Cerebellar nuclear complex (tissue), 1 donor: ENCODE data around the gene PPP1R9B.
A peak's percentile ranks its signal among the peaks of the same experiment; 100 is the strongest.

Source experiments
- DNase-seq, 2 experiments: peaks; one replicate each; lab custom pipeline; 2025; lab: John Stamatoyannopoulos, UW

PPP1R9B gene

DNA sequence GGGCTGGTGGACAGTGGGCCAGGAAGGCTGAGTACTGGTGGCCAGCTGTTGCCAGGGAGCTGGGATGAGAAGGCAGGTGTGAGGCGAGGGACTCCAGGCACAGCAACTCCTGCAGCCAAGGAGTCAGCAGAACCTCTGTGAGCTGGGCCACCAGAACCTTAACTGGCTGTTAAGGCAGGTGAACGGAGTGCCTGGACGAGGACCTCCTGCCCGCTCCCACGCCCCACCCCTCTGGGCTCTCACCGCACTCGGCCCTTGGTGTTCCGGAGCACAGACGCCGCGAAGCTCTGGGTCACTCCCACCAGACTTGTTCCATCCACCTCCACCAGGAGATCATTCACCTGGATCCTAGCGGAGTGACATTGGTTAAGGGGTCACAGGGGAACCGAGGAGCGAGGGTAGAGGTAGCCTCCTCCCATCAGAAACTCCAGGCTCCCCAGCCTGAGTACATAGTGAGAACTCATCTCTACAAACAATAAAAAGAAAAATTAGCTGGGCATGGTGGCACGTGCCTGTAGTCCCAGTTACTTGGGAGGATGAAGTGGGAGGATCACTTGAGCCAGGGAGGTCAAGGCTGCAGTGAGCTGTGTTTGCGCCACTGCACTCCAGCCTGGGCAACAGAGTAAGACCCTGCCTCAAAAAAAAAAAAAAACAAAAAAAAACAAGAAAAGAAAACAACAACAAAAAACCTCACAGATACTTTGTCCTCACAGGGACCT is 9.3 kb downstream of the PPP1R9B start:
- no peak for DNase-seq

DNA sequence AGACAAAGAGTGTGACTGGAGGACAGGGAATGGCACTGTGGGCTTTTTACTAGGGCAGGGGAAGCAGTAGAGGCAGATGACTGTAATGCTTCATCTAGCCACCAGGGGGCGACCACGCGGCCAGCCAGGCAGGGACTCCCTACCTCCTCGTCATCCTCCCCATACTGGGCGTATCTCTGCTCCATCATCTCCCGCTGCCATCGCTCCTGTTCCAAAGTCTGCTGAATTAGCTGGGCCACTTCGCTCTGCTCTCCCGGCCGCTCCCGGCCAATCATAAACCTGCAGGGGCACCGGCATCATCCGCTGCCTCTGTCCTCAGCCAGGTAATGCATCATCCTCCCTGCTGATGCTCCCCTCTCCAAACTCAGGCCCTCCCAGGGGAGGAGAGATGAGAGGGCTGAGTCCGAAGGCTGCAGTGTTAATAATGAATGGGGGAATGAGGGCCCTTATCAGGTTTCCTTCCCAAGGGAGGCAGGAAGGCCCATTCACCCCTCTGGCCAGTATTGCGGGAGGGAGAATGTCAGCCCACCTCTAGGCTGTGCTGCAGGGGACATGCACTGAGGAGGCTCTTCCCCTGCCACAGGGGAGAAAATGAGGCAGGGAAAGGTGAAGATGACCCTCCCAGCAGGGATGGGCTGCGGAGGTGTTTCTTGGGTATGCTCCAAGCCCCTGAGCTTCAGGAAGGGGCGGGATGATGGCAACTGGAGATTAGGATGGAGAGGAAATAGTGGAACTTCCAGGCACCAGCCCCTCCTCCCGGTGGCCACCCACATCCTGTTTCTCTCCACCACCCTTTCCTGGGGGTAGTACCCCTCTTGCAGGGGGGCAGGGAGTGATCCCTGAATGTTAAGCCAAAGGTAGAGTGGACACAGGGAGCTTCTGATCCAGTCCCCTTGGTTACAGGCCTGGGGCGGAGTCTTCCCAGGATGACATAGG is 10.3 kb downstream of the PPP1R9B start:
- peak; percentile 34 to 70 for DNase-seq

DNA sequence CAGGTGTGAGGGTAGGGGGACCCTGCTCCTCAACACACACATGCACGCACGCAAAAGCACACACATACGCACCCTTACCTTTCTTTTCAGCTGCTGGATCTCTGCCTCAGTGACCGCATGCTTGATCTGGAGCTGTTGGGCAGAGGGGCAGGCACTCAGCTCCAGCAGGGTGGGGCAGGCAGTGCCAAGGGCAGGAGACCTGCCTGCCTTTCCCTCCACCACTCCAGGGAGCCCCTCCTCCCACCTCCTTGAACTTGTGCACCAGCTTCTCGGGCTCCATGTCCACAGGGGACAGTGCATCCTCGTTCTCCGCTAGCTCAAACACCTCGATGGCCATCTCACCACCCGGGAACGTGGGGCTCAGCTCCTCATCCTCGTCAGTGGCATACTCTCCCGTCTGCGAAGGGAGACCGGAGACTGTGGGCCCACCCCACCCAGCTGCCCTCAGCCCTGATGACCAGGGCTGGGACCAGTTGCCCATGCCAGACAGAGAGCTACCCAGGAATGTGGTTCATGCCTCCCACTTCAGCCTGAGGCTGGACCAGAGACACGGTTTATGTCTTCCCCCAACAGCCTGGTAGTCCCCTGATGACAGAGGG is 11.2 kb downstream of the PPP1R9B start:
- DNase-seq, result no peak

DNA sequence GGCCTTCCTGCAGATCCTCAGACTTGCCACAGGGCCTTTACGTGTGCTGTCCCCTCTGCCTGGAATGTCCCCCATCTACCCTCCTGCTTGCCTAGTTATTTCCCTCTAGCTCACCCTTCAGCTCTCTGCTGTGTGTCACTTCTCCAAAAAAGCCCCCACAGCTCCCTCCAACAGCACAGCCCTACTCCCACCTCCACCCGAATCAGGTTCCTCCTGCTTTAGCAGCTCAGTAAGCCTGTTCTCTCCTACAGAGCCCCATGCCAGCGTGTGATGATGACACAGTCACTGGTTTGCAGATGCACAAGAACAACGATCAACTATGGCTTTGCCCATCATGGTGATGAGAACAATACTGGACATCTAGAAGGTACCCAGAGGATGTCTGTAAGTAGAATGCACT is 13.4 kb downstream of the PPP1R9B start:
- DNase-seq, result no peak

DNA sequence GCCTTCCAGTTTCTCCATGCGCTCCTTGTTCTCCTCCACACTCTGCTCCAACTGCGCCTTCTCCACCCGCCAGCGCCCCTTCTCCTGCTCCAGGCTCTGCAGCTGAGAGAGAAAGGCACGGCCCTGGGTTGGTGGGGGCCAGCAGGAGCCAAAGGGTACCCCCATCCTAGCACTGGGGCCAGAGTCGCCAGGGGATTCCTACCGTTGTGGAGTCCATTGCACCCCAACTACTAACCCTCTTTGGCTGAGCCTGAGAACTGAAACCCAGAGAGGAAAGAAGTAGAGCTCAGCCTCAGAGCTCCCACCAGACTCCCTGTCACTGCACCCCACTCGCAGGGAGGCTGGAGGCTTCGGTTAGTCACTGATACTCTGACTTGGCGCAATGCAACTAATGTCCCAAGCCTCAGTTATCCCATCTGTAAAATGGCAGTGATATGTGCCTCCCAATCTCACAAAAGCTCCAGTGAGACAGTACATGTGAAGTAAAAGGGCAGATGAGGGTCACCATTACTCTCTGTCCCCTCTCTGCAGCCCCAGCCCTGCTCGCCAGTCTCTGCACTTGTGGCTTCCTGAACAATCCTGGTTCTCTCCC is 14.3 kb downstream of the PPP1R9B start:
- DNase-seq, result no peak

GRCh38 chr17:50135316-50136095 is 15.0 kb downstream of the PPP1R9B start:
- no peak for DNase-seq

DNA sequence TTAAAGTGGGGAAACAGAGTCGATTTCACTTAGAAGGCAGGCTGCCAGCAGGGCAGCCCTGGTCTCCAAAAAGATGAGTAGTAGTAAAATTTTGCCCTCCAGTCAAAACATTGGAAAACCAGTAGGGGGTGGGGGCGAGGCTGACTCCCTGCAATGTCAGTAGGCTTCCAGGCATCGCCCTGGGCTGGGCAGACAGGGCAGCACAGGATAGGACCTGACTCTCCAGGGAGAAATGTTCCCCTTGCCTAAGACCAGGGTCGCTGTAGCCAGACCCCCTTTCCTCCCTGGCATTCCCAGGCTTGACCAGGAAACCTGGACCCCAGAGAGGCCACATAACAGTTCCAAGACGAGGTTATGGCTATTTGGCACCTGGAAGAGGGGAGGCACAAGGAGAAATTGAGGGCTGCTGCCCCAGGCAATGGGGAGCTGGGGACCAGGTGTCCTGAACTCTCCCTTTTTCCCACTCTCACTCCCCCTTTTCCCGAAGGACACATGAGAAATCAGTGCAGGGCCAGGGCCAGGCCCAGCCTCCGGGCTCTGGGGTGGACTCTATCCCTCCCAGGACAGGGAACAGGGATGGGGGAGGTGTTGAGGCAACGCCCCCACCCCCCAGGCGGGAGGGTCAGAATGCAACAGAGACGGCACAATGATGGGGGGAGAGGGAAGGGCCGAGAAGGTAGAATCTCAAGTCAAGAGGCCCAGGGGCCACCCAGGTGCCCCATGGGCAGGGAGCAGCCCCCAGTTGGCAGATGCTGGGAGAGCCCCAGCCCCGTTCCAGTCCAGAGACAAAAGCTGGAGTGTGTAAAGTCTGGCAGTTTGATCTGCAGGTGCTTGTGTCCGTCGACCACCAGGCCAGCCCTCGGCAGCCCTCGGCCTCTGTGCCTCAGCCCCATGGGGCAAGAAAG is 16.0 kb downstream of the PPP1R9B start:
- no peak for DNase-seq

- DNase-seq, result no peak
These were observed 16.7 kb downstream of the PPP1R9B start for GRCh38 chr17:50133769-50134099.

- no peak for DNase-seq
These were observed 17.3 kb downstream of the PPP1R9B start for GRCh38 chr17:50133028-50133768.

- no peak for DNase-seq
These were observed 18.2 kb downstream of the PPP1R9B start for GRCh38 chr17:50132104-50132794.

- peak in 1 of 2 experiments; percentile 26 for DNase-seq
These were observed 19.7 kb downstream of the PPP1R9B start for GRCh38 chr17:50130559-50131305.

- DNase-seq, result no peak
These were observed 20.5 kb downstream of the PPP1R9B start, which contains the start of gene SAMD14 for GRCh38 chr17:50129728-50130558. SAMD14 (minus strand) TSS chr17:50130160; CDS start chr17:50124959, 5,201 bp downstream.

GRCh38 chr17:50129353-50129727 is 21.1 kb downstream of the PPP1R9B start:
- DNase-seq, result no peak

GRCh38 chr17:50128441-50129352 is 21.8 kb downstream of the PPP1R9B start:
- DNase-seq, result no peak

DNA sequence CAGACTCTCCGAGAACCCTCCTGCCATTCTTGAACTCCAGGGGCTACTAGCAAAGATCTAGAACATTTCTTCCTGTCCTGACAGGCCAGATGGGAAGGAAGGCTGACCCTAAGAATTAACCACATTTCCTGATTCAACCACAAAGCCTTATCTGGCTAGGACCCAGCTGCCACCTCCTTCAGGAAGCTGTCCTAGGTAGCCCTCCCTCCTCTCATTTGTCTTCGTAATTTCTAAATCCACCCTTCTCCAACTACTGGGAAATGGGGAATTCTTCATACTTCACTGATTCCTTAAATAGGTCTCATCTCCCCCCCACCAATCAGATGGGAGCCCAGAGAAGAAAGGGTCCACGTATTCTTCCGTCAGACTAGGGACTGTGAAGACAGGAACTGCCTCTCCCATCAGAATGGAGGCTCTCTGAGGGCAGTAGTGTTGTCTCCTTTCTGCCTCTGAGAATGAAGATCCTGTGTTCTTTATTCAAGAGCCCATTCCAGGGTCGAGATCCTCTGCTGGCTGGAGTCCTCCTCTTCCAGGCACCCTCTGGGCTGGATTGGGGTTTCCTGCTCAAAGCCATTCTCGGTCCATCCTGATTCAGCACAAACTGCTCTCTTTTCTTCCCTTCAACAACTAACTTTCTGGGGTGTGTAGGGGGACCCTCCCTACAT is 22.6 kb downstream of the PPP1R9B start:
- no peak for DNase-seq
